ENCODE data around the gene ZFP1. TPM values are rescaled to one million over a fixed set of nuclear protein-coding genes. Genes with fewer than 3 reads are reported as not detected.

Gene ZFP1
- total RNA-seq, 1 donor from 2014 or later: 17.0 TPM

- no peak for TF ChIP-seq CTCF (IDR thresholded peaks at IDR 0.05)
- Mint-ChIP-seq H3K4me1 (ENCODE audit: unreplicated experiment) (peaks cover 6% of the 10 kb centered on the region), H3K36me3 (ENCODE audit: unreplicated experiment) (no peaks in the 10 kb centered on the region), H3K4me3 (ENCODE audit: unreplicated experiment) (no peak overlapping the region), H3K9me3 (ENCODE audit: unreplicated experiment) (peaks cover 4% of the 10 kb centered on the region), H3K27me3 (ENCODE audit: unreplicated experiment) (no peaks in the 10 kb centered on the region), H3K27ac (ENCODE audit: unreplicated experiment) (no peak overlapping the region)
- no peak for DNase-seq (ENCODE audit: extremely low spot score, unreplicated experiment)
Measured at GRCh38 chr16:75116911-75117245, 31.4 kb upstream of the ZFP1 start.

GRCh38 chr16:75118943-75119539 is 29.3 kb upstream of the ZFP1 start:
- Mint-ChIP-seq H3K36me3 (ENCODE audit: unreplicated experiment) (no peaks in the 10 kb centered on the region), H3K27ac (ENCODE audit: unreplicated experiment) (no peak overlapping the region), H3K27me3 (ENCODE audit: unreplicated experiment) (no peaks in the 10 kb centered on the region), H3K4me3 (ENCODE audit: unreplicated experiment) (no peak overlapping the region), H3K4me1 (ENCODE audit: unreplicated experiment) (peaks cover 6% of the 10 kb centered on the region), H3K9me3 (ENCODE audit: unreplicated experiment) (peaks cover 8% of the 10 kb centered on the region)
- TF ChIP-seq CTCF (IDR thresholded peaks at IDR 0.05): no peak
- DNase-seq (ENCODE audit: extremely low spot score, unreplicated experiment): no peak

- Mint-ChIP-seq H3K27me3 (ENCODE audit: unreplicated experiment) (no peaks in the 10 kb centered on the region), H3K27ac (ENCODE audit: unreplicated experiment) (no peak overlapping the region), H3K4me3 (ENCODE audit: unreplicated experiment) (no peak overlapping the region), H3K9me3 (ENCODE audit: unreplicated experiment) (peaks cover 8% of the 10 kb centered on the region), H3K4me1 (ENCODE audit: unreplicated experiment) (peaks cover 6% of the 10 kb centered on the region), H3K36me3 (ENCODE audit: unreplicated experiment) (no peaks in the 10 kb centered on the region)
- no peak for DNase-seq (ENCODE audit: extremely low spot score, unreplicated experiment)
- TF ChIP-seq CTCF (IDR thresholded peaks at IDR 0.05): no peak
Measured at GRCh38 chr16:75120253-75120652, 28.1 kb upstream of the ZFP1 start.

GRCh38 chr16:75121949-75122568 is 26.3 kb upstream of the ZFP1 start:
- no peaks in the 10 kb centered on the region for H3K36me3 Mint-ChIP-seq (ENCODE audit: unreplicated experiment)
- no peaks in the 10 kb centered on the region for H3K4me1 Mint-ChIP-seq (ENCODE audit: unreplicated experiment)
- no peaks in the 10 kb centered on the region for H3K27me3 Mint-ChIP-seq (ENCODE audit: unreplicated experiment)
- no peak for DNase-seq (ENCODE audit: extremely low spot score, unreplicated experiment)
- H3K4me3 Mint-ChIP-seq (ENCODE audit: unreplicated experiment): no peak overlapping the region
- TF ChIP-seq CTCF (IDR thresholded peaks at IDR 0.05): no peak
- peaks cover 8% of the 10 kb centered on the region for H3K9me3 Mint-ChIP-seq (ENCODE audit: unreplicated experiment)
- no peak overlapping the region for H3K27ac Mint-ChIP-seq (ENCODE audit: unreplicated experiment)

GRCh38 chr16:75122609-75123008 is 25.7 kb upstream of the ZFP1 start:
- no peaks in the 10 kb centered on the region for H3K4me1 Mint-ChIP-seq (ENCODE audit: unreplicated experiment)
- DNase-seq (ENCODE audit: extremely low spot score, unreplicated experiment): no peak
- no peaks in the 10 kb centered on the region for H3K27me3 Mint-ChIP-seq (ENCODE audit: unreplicated experiment)
- H3K9me3 Mint-ChIP-seq (ENCODE audit: unreplicated experiment): peaks cover 8% of the 10 kb centered on the region
- no peak for TF ChIP-seq CTCF (IDR thresholded peaks at IDR 0.05)
- H3K27ac Mint-ChIP-seq (ENCODE audit: unreplicated experiment): no peak overlapping the region
- no peaks in the 10 kb centered on the region for H3K36me3 Mint-ChIP-seq (ENCODE audit: unreplicated experiment)
- no peak overlapping the region for H3K4me3 Mint-ChIP-seq (ENCODE audit: unreplicated experiment)
